Measurements from ENCODE around the gene CHST11.

CHST11 gene

DNA sequence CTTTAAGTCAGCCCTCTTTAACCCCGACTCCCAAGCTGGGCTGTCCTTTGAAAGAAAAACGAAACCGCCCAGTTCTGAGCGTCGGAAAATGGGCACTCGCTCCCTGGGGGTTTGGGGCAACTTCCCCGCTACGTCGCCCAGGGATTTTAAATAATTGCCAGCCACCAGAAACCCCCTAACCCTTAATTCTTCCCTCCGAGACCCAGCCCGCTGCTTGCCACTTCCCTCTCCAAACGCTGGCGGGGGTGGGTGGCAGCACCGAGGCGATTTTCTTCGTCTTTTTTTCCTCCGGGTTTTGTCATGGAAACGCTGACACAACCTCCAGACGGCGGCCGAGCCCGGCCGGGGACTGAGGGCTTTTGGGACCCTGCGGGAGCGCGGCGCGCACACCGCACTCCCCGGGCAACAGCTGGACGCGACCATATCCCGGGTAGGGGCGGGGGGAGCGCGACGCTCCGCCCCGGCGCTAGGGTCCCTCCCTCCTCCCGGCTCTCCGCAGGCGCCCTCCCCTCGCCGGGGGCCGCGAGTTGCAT lies at the start of gene CHST11:
Gene CHST11, plus strand, starts transcription at position 532 of the 533 bp plus-strand sequence.
- ATAC-seq (ENCODE audit: low read depth) = peak; percentile 59
- Mint-ChIP-seq H3K4me3 (peak within 1 kb of the TSS; percentile 99), H3K27ac (peak within 1 kb of the TSS; percentile 94), H3K36me3 (peaks cover 1% of the 10 kb centered on the region), H3K9me3 (no peaks in the 10 kb centered on the region), H3K4me1 (peaks cover 19% of the 10 kb centered on the region), H3K27me3 (no peaks in the 10 kb centered on the region)
- peak; percentile 54 to 64 for DNase-seq (ENCODE audit: low spot score in 2 of 2)

DNA sequence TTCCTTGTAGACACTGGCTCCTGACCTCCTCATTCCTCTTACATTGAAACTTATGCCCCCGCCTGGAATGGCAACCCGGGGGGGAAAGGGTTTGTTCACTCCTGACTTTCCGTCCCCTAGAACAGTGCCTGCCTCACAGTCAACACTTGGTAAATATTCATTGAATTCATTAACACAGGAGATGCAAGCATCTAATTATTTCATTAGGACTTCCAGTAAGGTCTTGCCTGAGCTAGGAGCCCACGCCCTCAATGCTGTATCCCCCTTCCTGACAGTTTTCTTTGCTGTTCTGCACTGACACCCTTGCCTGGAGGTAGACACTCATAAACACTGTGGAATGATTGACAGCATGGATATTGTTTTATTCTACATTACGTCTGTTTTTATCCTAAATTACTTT lies 49.3 kb upstream of the CHST11 start:
- Mint-ChIP-seq H3K27ac (no peak overlapping the region), H3K9me3 (no peaks in the 10 kb centered on the region), H3K4me3 (no peak overlapping the region), H3K4me1 (peaks cover 8% of the 10 kb centered on the region), H3K27me3 (peaks cover 5% of the 10 kb centered on the region), H3K36me3 (no peaks in the 10 kb centered on the region)
- DNase-seq (ENCODE audit: low spot score in 2 of 2) = no peak
- ATAC-seq (ENCODE audit: low read depth) = no peak

DNA sequence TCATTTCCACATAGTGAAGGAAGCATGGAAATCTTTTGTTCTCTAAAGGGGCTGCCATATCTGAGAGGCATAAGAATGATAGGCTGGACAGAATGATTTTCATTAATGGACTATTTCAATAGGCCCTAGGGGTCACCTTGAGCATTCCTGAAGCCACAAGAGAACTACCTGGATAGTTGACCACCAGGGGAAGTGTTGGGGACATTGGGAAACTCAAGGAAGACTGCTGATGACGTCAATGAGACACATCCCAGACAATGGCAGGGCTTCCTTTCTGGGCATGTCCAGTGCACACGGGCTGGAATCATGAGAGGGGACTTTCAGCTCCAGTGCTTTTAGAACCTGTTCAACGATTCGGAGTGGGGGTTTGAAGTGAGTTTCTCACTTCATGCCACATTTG lies 48.8 kb upstream of the CHST11 start:
- H3K9me3 Mint-ChIP-seq = no peaks in the 10 kb centered on the region
- H3K4me1 Mint-ChIP-seq = peaks cover 12% of the 10 kb centered on the region
- DNase-seq (ENCODE audit: low spot score in 2 of 2) = no peak
- ATAC-seq (ENCODE audit: low read depth) = no peak
- no peak overlapping the region for H3K4me3 Mint-ChIP-seq
- no peak overlapping the region for H3K27ac Mint-ChIP-seq
- H3K27me3 Mint-ChIP-seq = peaks cover 9% of the 10 kb centered on the region
- H3K36me3 Mint-ChIP-seq = no peaks in the 10 kb centered on the region

DNA sequence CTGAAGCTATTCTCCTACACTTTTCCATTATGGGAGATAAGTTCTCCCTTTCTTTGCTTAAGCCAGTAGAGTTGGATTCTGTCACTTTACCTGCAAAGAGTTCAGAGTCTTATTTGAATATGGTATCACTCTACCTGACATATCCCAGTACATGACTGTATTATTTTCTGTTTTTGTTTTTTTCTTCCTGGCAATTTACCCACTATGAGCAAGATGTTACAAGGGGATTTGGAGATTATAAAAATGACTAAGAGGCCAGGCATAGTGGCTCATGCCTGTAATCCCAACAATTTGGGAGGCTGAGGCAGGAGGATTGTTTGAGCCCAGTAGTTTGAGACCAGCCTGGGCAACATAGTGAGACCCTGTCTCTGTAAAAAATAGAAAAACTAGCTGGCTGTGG lies 46.4 kb upstream of the CHST11 start:
- Mint-ChIP-seq H3K27ac (no peak overlapping the region), H3K4me1 (peaks cover 12% of the 10 kb centered on the region), H3K36me3 (no peaks in the 10 kb centered on the region), H3K9me3 (no peaks in the 10 kb centered on the region), H3K4me3 (no peak overlapping the region), H3K27me3 (peaks cover 9% of the 10 kb centered on the region)
- DNase-seq (ENCODE audit: low spot score in 2 of 2) (no peak), ATAC-seq (ENCODE audit: low read depth) (no peak)

DNA sequence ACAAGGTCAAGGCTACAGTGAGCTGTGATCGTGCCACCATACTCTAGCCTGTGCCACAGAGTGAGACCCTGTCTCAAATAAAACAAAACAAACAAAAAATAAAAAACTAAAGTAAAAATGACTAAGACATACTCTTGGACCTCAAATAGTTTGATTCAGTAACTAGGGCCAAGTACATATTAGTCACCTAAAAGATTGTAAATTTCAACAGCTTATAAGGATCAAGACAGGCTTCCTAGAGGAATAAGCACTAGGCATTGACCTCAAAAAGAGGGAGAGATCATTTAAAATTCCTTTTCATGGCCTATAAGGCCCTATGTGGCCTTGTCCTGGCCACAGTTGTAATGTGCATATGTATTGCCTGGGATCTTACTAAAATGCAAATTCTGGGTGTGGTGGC lies 46.0 kb upstream of the CHST11 start:
- H3K4me1 Mint-ChIP-seq = peaks cover 12% of the 10 kb centered on the region
- H3K27me3 Mint-ChIP-seq = peaks cover 9% of the 10 kb centered on the region
- ATAC-seq (ENCODE audit: low read depth) = no peak
- DNase-seq (ENCODE audit: low spot score in 2 of 2) = no peak
- no peak overlapping the region for H3K27ac Mint-ChIP-seq
- no peak overlapping the region for H3K4me3 Mint-ChIP-seq
- no peaks in the 10 kb centered on the region for H3K36me3 Mint-ChIP-seq
- H3K9me3 Mint-ChIP-seq = no peaks in the 10 kb centered on the region

DNA sequence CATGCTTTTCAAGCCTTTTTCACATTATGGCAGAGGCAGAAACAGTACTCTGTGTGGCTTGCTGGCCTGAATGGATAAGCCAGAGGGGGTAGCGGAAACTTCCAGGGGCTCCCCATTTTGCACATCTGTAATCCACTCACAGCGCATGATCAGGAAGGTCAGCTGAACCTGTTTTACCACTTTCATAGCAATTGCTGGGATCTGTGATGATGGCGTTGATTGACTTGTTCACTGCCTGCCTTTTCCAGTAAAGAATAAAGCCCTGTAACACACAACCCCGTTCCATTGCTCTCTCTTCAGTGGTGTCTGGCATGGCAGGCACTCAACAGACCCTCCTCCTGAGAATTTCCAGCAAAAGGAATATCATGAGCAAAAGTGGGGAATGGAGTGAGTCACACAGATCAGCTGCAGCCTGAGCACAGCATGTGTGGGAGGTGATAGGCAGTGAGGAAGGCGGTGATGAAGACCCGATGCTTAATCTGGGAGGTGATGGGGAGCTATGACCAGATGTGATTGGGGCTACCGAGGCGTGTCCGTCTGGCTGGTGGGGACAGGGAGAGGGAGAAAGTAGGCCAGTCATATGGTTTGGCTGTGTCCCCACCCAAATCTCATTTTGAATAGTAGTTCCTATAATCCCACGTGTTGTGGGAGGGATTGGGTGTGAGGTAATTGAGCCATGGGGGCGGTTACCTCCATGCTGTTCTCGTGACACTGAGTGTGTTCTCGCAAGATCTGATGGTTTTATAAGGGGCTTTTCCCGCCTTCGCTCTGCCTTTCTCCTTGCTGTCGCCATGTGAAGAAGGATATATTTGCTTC lies 44.7 kb upstream of the CHST11 start:
- Mint-ChIP-seq H3K9me3 (no peaks in the 10 kb centered on the region), H3K27me3 (peaks cover 9% of the 10 kb centered on the region), H3K4me3 (peak overlapping the region; percentile 58), H3K36me3 (no peaks in the 10 kb centered on the region), H3K27ac (peak overlapping the region; percentile 42), H3K4me1 (peaks cover 12% of the 10 kb centered on the region)
- DNase-seq (ENCODE audit: low spot score in 2 of 2) (no peak), ATAC-seq (ENCODE audit: low read depth) (peak; percentile 21)

DNA sequence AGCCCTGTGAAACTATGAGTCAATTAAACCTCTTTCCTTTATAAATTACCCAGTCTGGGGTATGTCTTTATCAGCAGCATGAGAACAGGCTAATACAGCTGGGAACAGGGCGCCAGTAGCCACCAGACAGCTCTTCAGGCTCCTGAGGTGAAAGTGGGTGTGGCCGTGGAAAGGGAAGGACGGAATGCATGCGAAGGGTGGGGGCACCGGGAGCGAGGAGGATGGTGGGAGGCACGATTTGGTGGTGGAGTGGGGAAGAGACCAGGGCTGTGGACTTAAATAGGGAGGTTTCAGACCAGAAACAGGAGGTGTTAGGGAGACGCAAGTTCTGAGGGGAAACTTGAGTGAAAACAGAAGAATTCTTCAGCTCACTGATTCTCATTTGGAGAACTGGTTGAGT lies 44.1 kb upstream of the CHST11 start:
- Mint-ChIP-seq H3K4me1 (peaks cover 12% of the 10 kb centered on the region), H3K27me3 (peaks cover 9% of the 10 kb centered on the region), H3K36me3 (no peaks in the 10 kb centered on the region), H3K27ac (peak overlapping the region; percentile 42), H3K9me3 (no peaks in the 10 kb centered on the region), H3K4me3 (peak overlapping the region; percentile 51)
- ATAC-seq (ENCODE audit: low read depth) (peak; percentile 12), DNase-seq (ENCODE audit: low spot score in 2 of 2) (no peak)

DNA sequence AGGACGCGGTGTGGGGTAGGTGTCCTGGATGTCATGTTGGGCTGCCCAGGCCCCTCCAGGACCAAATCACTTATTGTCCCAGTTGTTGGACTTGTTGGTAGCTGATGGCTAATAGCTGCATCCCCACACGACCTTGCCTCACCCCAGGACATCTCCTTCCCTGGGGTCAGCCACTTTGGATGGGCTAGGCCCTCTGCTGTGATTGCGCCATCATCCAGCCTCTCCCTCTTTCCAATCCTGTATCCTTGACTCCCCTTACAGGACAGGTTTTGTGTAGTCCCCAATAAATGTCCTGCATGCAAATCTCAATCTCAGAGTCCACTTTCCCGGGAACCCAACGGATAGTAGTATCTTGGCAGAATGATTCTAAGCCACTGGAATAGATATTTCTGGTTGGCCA lies 43.4 kb upstream of the CHST11 start:
- H3K27ac Mint-ChIP-seq = no peak overlapping the region
- H3K27me3 Mint-ChIP-seq = peaks cover 9% of the 10 kb centered on the region
- DNase-seq (ENCODE audit: low spot score in 2 of 2) (no peak), ATAC-seq (ENCODE audit: low read depth) (no peak)
- peaks cover 12% of the 10 kb centered on the region for H3K4me1 Mint-ChIP-seq
- H3K36me3 Mint-ChIP-seq = no peaks in the 10 kb centered on the region
- H3K4me3 Mint-ChIP-seq = peak overlapping the region; percentile 51
- no peaks in the 10 kb centered on the region for H3K9me3 Mint-ChIP-seq

DNA sequence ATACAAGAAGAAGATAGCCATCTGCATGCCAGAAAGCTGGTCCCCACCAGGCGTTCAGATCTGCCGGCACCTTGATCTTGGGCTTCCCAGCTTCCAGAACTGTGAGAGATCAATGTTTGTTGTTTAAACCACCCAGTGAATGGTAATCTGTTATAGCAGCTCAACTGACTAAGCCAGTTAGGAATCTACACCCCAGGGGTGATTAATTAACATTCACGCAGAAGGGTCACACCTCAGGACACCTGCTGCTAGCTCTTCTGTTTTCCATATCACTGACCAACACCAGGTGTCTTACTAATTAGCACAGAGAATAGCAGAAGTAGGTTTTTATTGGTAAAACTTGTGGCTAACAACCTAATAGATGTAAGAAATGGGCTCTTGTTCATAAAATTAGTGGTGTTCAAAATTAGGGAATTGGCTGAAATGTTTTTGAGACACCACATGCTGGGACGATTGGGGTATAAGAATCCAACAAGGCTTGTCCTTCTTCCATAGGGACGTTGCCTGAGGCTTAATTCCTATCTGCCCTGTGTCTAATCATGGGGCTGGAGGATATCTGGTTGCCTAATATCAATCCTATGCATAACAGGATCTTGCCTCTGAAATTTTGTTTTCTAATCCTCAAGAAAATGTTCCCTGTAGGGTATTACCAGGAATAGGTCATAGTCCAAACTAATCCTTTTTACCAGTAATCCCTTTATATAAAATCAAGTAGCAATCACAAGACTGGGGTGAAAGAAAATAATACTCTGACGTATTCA lies 42.0 kb upstream of the CHST11 start:
- Mint-ChIP-seq H3K27ac (no peak overlapping the region), H3K27me3 (peaks cover 10% of the 10 kb centered on the region), H3K9me3 (no peaks in the 10 kb centered on the region), H3K4me1 (peaks cover 12% of the 10 kb centered on the region), H3K36me3 (no peaks in the 10 kb centered on the region), H3K4me3 (no peak overlapping the region)
- ATAC-seq (ENCODE audit: low read depth) (peak; percentile 82), DNase-seq (ENCODE audit: low spot score in 2 of 2) (peak in 1 of 2 donors; percentile 8)

DNA sequence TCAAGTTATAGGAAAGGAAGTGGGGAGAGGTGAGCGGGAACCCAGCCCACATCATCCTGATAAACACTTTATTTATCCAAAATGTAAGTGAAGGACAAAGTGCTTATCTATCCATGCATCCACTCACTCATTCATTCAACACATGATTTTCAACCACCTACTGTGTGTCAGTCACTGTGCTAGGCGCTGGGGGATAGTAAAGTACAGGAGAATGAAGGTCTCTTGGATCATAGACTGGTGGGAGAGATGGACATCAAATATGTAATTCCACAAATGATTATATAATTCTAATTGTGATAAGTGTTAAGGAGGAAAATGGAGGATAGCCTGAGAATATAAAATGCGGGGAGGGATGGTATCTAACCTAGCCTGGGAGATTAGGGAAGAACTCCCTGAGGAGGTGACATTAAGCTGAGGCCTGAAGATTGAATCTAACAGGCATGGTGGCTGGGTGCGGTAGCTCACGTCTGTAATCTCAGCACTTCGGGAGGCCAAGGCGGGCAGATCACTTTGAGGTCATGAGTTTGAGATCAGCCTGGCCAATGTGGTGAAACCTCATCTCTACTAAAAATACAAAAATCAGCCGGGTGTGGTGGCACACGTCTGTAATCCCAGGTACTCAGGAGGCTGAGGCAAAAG lies 41.3 kb upstream of the CHST11 start:
- ATAC-seq (ENCODE audit: low read depth) = no peak
- Mint-ChIP-seq H3K4me1 (peaks cover 12% of the 10 kb centered on the region), H3K36me3 (no peaks in the 10 kb centered on the region), H3K9me3 (no peaks in the 10 kb centered on the region), H3K27me3 (peaks cover 10% of the 10 kb centered on the region), H3K27ac (no peak overlapping the region), H3K4me3 (no peak overlapping the region)
- no peak for DNase-seq (ENCODE audit: low spot score in 2 of 2)

DNA sequence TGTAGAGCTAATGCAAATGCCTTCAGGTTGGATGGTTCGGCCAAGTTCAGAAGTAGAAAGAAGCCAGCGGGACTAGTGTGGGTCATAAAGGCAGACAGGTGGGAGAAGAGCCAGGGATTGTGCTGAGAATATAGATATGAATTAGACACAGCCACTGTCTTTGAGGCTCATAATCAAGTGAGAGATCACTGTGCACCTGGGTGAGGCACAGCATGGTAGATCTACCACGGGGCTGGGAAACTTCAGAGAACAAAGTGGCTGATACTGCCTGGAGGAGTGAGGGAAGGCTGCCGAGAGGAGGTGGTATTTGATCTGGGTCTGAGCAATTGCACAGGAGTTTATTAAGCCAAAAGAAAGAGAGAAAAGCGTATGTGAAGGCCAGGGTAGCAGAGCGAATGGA lies 40.6 kb upstream of the CHST11 start:
- H3K36me3 Mint-ChIP-seq = no peaks in the 10 kb centered on the region
- H3K27me3 Mint-ChIP-seq = peaks cover 10% of the 10 kb centered on the region
- H3K4me3 Mint-ChIP-seq = no peak overlapping the region
- peaks cover 12% of the 10 kb centered on the region for H3K4me1 Mint-ChIP-seq
- ATAC-seq (ENCODE audit: low read depth) = no peak
- H3K9me3 Mint-ChIP-seq = no peaks in the 10 kb centered on the region
- DNase-seq (ENCODE audit: low spot score in 2 of 2) = no peak
- no peak overlapping the region for H3K27ac Mint-ChIP-seq

DNA sequence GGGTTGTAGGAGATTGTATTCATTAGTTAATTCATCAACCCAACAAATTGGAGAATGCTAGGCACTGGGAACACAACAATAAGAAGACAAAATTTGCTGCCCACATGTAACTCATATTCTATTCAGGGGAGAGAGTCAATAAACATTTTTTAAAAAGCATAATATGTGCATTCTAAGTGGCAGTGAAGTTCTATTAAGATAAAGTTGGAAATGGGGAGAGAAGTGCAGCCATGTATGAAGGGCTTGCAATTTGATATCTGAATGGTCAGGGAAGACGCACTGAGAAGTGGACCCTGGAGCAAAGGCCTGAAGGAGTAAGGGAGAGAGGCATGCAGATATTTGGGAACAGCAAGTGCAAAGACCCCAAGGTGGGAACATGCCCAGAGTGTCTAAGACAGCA lies 40.2 kb upstream of the CHST11 start:
- Mint-ChIP-seq H3K27ac (no peak overlapping the region), H3K9me3 (no peaks in the 10 kb centered on the region), H3K4me3 (no peak overlapping the region), H3K27me3 (peaks cover 9% of the 10 kb centered on the region), H3K4me1 (peaks cover 11% of the 10 kb centered on the region), H3K36me3 (no peaks in the 10 kb centered on the region)
- no peak for DNase-seq (ENCODE audit: low spot score in 2 of 2)
- no peak for ATAC-seq (ENCODE audit: low read depth)

DNA sequence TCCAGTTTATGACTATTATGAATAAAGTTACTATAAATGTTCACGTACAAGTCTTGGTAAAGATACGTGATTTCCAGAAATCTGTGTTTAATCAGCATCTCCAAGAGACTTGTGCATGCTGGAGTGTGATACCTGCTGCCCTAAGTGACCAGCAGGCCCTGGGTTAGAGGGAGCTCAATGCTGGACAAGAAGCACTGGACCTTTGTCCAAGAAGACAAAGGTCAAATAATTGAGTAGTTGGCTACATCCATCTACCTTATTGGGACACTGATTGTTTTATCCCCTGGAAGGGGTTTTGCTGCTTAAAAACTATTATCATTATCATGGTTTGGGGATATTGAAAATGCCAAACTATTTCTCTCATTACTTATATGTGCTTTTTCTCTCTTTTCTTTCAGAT lies 37.0 kb upstream of the CHST11 start:
- ATAC-seq (ENCODE audit: low read depth) (no peak), DNase-seq (ENCODE audit: low spot score in 2 of 2) (no peak)
- Mint-ChIP-seq H3K4me3 (no peak overlapping the region), H3K4me1 (peaks cover 3% of the 10 kb centered on the region), H3K36me3 (peaks cover 7% of the 10 kb centered on the region), H3K9me3 (peaks cover 4% of the 10 kb centered on the region), H3K27me3 (peaks cover 1% of the 10 kb centered on the region), H3K27ac (no peak overlapping the region)

DNA sequence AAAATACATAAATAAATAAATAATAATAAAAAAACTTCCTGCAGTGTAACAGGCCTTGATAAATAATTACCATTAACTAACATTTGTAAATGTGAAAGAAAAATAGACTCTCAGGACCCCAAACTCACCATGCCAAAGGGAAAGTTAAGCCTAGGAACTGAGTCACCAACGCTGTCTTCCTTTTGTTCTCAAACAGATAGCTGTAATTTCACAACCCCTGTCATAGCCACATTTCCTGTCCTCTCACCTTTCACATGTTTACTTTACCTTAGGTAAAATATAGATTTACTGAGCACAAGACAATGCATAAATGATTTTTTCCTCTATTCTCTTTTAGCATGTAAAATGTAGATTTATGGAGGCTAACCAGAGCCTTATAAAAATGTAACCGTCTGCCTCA lies 35.9 kb upstream of the CHST11 start:
- peaks cover 11% of the 10 kb centered on the region for H3K4me1 Mint-ChIP-seq
- ATAC-seq (ENCODE audit: low read depth) (no peak), DNase-seq (ENCODE audit: low spot score in 2 of 2) (no peak)
- H3K36me3 Mint-ChIP-seq = peaks cover 7% of the 10 kb centered on the region
- H3K27ac Mint-ChIP-seq = no peak overlapping the region
- peaks cover 4% of the 10 kb centered on the region for H3K9me3 Mint-ChIP-seq
- peaks cover 1% of the 10 kb centered on the region for H3K27me3 Mint-ChIP-seq
- H3K4me3 Mint-ChIP-seq = no peak overlapping the region

Data from memory B cell (primary cell).